ENCODE measurements around the gene LPP.

The LPP gene

GRCh38 chr3:188527389-188527788, 373.4 kb downstream of the LPP start:
- no peaks in the 10 kb centered on the region for H3K79me2 ChIP-seq (ENCODE audit: control insufficient read depth, low read length)
- TF ChIP-seq CTCF (IDR thresholded peaks at IDR 0.05; ENCODE audit: low read depth, low read length, poor library complexity, severe bottlenecking), result no peak
- TF ChIP-seq EZH2phosphoT487 (IDR thresholded peaks at IDR 0.05; ENCODE audit: borderline replicate concordance, low read length), result no peak
- no peaks in the 10 kb centered on the region for H3K27me3 ChIP-seq (ENCODE audit: control insufficient read depth, low read length)
- no peak overlapping the region for H3K27ac ChIP-seq (ENCODE audit: low read depth, low read length)
- no peaks in the 10 kb centered on the region for H3F3A ChIP-seq (ENCODE audit: control insufficient read depth, insufficient read depth)
- H3K36me3 ChIP-seq (ENCODE audit: control insufficient read depth, low read length), result peaks cover 4% of the 10 kb centered on the region
- no peaks in the 10 kb centered on the region for H3K9me3 ChIP-seq (ENCODE audit: control insufficient read depth, insufficient read depth, low read length)
- H3K4me1 ChIP-seq (ENCODE audit: control insufficient read depth, low read length), result peaks cover 5% of the 10 kb centered on the region
- no peak overlapping the region for H3K4me2 ChIP-seq (ENCODE audit: low read length)
- no peaks in the 10 kb centered on the region for H4K20me1 ChIP-seq (ENCODE audit: control insufficient read depth, insufficient read depth, low read depth, low read length)
- no peaks in the 10 kb centered on the region for H3K9me2 ChIP-seq (replicated peaks; ENCODE audit: control insufficient read depth, low read length)
- no peak overlapping the region for H3K4me3 ChIP-seq (ENCODE audit: low read length)

- H4K20me1 ChIP-seq (ENCODE audit: control insufficient read depth, insufficient read depth, low read depth, low read length), result no peaks in the 10 kb centered on the region
- peaks cover 5% of the 10 kb centered on the region for H3K4me1 ChIP-seq (ENCODE audit: control insufficient read depth, low read length)
- no peak overlapping the region for H3K27ac ChIP-seq (ENCODE audit: low read depth, low read length)
- peaks cover 4% of the 10 kb centered on the region for H3K36me3 ChIP-seq (ENCODE audit: control insufficient read depth, low read length)
- no peaks in the 10 kb centered on the region for H3K79me2 ChIP-seq (ENCODE audit: control insufficient read depth, low read length)
- TF ChIP-seq EZH2phosphoT487 (IDR thresholded peaks at IDR 0.05; ENCODE audit: borderline replicate concordance, low read length), result no peak
- TF ChIP-seq CTCF (IDR thresholded peaks at IDR 0.05; ENCODE audit: low read depth, low read length, poor library complexity, severe bottlenecking), result no peak
- no peaks in the 10 kb centered on the region for H3K27me3 ChIP-seq (ENCODE audit: control insufficient read depth, low read length)
- H3K4me2 ChIP-seq (ENCODE audit: low read length), result no peak overlapping the region
- H3K9me3 ChIP-seq (ENCODE audit: control insufficient read depth, insufficient read depth, low read length), result no peaks in the 10 kb centered on the region
- H3K4me3 ChIP-seq (ENCODE audit: low read length), result no peak overlapping the region
- H3F3A ChIP-seq (ENCODE audit: control insufficient read depth, insufficient read depth), result no peaks in the 10 kb centered on the region
- H3K9me2 ChIP-seq (replicated peaks; ENCODE audit: control insufficient read depth, low read length), result no peaks in the 10 kb centered on the region
Measured at GRCh38 chr3:188528396-188528795, 374.4 kb downstream of the LPP start.

- Histone ChIP-seq H3K4me3 (ENCODE audit: low read length) (no peak overlapping the region), H3K9me3 (ENCODE audit: control insufficient read depth, insufficient read depth, low read length) (no peaks in the 10 kb centered on the region), H3K27me3 (ENCODE audit: control insufficient read depth, low read length) (no peaks in the 10 kb centered on the region), H3K79me2 (ENCODE audit: control insufficient read depth, low read length) (no peaks in the 10 kb centered on the region), H3K4me1 (ENCODE audit: control insufficient read depth, low read length) (peaks cover 5% of the 10 kb centered on the region), H4K20me1 (ENCODE audit: control insufficient read depth, insufficient read depth, low read depth, low read length) (no peaks in the 10 kb centered on the region), H3F3A (ENCODE audit: control insufficient read depth, insufficient read depth) (no peaks in the 10 kb centered on the region), H3K4me2 (ENCODE audit: low read length) (no peak overlapping the region), H3K27ac (ENCODE audit: low read depth, low read length) (no peak overlapping the region), H3K36me3 (ENCODE audit: control insufficient read depth, low read length) (peaks cover 4% of the 10 kb centered on the region), H3K9me2 (replicated peaks; ENCODE audit: control insufficient read depth, low read length) (no peaks in the 10 kb centered on the region)
- TF ChIP-seq EZH2phosphoT487 (IDR thresholded peaks at IDR 0.05; ENCODE audit: borderline replicate concordance, low read length) (no peak), CTCF (IDR thresholded peaks at IDR 0.05; ENCODE audit: low read depth, low read length, poor library complexity, severe bottlenecking) (no peak)
Measured at GRCh38 chr3:188529228-188529627, 375.3 kb downstream of the LPP start.

GRCh38 chr3:188530226-188530625, 376.3 kb downstream of the LPP start:
- H3K9me3 ChIP-seq (ENCODE audit: control insufficient read depth, insufficient read depth, low read length), result no peaks in the 10 kb centered on the region
- no peak overlapping the region for H3K4me2 ChIP-seq (ENCODE audit: low read length)
- H3K27me3 ChIP-seq (ENCODE audit: control insufficient read depth, low read length), result no peaks in the 10 kb centered on the region
- no peak overlapping the region for H3K4me3 ChIP-seq (ENCODE audit: low read length)
- H3K9me2 ChIP-seq (replicated peaks; ENCODE audit: control insufficient read depth, low read length), result no peaks in the 10 kb centered on the region
- H3K79me2 ChIP-seq (ENCODE audit: control insufficient read depth, low read length), result no peaks in the 10 kb centered on the region
- TF ChIP-seq EZH2phosphoT487 (IDR thresholded peaks at IDR 0.05; ENCODE audit: borderline replicate concordance, low read length) (no peak), CTCF (IDR thresholded peaks at IDR 0.05; ENCODE audit: low read depth, low read length, poor library complexity, severe bottlenecking) (no peak)
- peaks cover 5% of the 10 kb centered on the region for H3K4me1 ChIP-seq (ENCODE audit: control insufficient read depth, low read length)
- H3F3A ChIP-seq (ENCODE audit: control insufficient read depth, insufficient read depth), result no peaks in the 10 kb centered on the region
- H3K36me3 ChIP-seq (ENCODE audit: control insufficient read depth, low read length), result peaks cover 3% of the 10 kb centered on the region
- H3K27ac ChIP-seq (ENCODE audit: low read depth, low read length), result no peak overlapping the region
- no peaks in the 10 kb centered on the region for H4K20me1 ChIP-seq (ENCODE audit: control insufficient read depth, insufficient read depth, low read depth, low read length)
